LNCAP (cell line): ENCODE results near the gene ANXA10.

Source experiments
- TF ChIP-seq, protein P1 (sequence below): fragments of 450-650 bp; IDR thresholded peaks from 2 replicates; pipeline ENCODE4 v1.5.1; 2017; ENCODE audit warnings: mild to moderate bottlenecking

The ANXA10 gene

DNA sequence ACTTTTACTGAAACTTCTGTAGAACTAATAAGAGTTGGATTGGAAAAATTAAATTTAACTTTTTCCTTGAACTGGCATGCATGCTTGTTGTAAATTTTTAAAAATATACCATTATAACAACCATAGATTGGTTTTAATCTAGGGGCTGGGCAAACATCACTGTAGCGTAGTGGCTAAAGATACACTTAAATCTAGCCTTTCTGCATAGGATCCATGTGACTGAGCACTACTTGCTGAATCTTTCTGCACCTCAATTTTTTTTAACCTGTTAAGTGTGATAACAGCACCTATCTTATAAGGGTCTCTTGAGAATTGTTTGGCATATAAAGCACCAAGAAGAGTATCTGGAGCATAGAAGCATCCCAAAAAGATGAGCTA is 4.1 kb downstream of the ANXA10 start:
- TF ChIP-seq, protein P1, sequence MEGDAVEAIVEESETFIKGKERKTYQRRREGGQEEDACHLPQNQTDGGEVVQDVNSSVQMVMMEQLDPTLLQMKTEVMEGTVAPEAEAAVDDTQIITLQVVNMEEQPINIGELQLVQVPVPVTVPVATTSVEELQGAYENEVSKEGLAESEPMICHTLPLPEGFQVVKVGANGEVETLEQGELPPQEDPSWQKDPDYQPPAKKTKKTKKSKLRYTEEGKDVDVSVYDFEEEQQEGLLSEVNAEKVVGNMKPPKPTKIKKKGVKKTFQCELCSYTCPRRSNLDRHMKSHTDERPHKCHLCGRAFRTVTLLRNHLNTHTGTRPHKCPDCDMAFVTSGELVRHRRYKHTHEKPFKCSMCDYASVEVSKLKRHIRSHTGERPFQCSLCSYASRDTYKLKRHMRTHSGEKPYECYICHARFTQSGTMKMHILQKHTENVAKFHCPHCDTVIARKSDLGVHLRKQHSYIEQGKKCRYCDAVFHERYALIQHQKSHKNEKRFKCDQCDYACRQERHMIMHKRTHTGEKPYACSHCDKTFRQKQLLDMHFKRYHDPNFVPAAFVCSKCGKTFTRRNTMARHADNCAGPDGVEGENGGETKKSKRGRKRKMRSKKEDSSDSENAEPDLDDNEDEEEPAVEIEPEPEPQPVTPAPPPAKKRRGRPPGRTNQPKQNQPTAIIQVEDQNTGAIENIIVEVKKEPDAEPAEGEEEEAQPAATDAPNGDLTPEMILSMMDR = no peak

DNA sequence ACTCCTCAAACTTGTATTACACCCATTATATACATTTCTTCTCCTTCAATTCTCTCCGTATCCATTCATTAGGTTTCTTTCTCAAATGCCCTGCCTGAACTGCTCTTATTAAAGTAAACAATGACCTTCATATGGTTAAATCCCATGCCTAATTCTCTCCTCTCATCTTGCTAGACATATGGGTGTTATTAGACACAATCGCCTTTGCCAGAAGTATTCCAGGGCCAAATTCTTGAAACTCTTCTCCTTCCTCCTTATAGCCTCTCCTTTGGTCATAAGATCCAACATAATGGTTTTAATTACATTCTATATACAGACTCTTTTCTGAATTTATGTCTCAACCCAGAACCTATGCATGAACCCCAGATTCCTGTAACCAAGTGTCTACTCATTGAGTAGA is 4.8 kb downstream of the ANXA10 start:
- TF ChIP-seq, protein P1 = no peak

DNA sequence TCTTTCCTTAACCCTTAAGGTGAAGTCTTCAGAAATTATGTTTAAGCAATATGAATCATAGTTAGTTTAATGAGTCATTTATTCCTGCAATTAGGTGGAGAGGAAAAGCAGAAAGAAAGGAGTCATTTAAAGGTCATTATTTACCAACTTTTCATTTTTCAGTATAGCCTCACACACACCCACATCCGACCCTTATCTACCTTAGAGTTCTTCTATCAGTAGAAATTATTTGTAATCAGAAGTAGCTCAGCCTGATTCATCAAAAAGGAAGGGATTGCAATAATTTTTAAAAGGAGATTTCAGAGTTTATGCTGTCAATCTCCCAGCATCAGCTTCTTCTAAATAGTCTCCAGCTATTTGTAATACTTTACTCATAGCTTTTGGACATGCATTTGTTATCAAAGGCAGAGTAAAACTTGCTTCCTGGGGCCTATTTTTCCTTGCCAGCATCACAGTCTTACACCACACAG is 5.9 kb downstream of the ANXA10 start:
- TF ChIP-seq, protein P1 = no peak

DNA sequence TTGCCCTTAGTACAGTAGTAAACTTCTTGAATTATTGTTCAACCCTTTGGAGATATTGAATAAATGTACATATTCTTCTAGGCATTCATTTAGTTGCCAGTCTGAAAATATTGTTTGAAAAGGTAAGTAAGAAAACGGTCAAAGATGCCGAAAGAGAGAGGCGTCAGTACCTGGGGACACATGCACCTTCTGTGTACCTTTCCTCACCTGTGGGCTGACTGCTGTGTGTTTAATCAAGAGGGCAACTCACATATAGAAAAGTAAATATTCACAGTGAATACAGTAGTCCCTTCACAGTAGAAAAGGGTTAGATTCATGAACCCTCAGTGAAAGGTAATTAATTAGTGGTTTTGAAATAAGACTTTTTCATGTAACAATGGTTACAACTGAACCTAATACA is 6.9 kb downstream of the ANXA10 start:
- TF ChIP-seq, protein P1 = no peak

DNA sequence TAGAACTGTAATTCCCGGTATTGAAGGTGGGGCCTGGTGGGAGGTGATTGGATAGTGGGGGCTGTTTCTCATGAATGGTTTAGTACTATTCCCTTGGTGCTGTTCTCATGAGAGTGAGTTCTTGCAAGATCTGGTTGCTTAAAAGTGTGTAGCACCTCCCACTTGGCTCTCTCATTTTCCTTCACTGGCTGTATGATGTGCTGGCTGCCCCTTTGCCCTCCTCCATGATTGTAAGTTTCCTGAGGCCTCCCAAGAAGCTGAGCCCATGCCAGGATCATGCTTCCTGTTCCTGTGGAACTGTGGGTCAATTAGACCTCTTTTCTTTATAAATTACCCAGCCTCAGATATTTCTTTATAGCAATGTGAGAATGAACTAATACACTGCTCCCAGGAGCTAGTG is 8.7 kb downstream of the ANXA10 start:
- TF ChIP-seq, protein P1 = no peak

DNA sequence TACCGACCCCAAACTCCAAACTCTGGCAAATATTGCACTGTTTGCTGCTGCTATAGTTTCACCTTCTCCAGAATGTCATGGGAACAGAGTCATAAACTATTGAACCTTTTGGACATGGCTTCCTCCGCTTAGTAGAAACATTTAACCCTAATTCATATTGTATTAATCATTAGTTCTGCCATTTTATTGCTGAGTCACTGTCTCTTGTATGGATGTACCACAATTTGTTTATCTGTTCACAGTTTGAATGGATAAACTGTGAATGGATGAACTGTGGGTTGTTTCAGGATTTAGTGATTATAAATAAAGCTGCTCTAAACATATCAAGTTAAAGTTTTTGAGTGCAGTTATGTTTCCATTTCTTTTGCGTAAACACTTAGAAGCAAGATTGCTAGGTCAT is 10.1 kb downstream of the ANXA10 start:
- TF ChIP-seq, protein P1 = no peak

DNA sequence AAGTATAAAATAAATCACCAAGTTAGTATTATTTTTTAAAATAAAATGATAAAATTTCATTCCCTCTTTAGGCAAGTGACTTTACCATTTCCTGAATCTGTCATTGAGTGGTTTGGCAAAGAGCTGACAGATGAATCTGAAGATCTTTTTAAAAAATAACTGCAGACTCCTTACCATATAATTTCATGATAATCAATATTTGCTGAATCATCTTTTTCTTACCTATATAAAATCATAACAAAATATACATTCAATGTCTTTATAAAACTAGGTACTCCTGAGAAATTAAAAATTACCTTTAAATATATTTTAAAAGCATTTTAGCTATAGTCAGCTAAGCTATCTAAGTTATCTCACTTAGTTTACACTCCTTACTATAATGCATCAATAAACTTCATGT is 17.2 kb downstream of the ANXA10 start:
- TF ChIP-seq, protein P1 = no peak

DNA sequence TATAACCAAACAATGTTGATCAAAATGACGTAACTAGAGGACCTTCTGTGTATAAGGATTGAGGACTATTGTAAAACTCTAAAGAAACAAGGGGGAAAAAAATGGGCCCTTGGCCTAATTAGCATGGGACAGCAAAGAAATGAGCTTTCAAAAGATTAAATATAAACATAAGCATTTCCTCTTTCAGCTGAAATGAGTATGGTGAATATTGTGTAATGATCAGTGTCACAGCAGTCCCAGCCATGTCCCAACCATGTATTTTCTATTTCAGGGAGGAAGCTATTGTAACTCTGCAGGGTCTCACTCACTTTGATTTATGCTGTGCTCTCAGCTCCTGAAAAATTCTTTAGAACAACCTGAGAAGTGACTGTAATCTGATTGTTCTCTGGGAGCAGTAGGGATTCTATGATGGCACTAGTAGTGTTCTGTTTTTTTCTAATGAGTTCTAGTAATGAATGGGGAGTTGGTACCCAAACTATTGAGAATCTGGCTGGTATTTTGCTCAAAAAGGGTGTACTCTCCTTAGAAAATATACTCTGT is 25.8 kb downstream of the ANXA10 start:
- TF ChIP-seq, protein P1 = no peak
